Measurements from ENCODE around the gene MSRB3. TPM values are rescaled to one million over a fixed set of nuclear protein-coding genes. Genes with fewer than 3 reads are reported as not detected.

MSRB3 gene
- total and polyA plus RNA-seq, 12 donors: 44.7 to 169 (median 119) TPM

- Histone ChIP-seq H3K9me3 (no peaks in the 10 kb centered on the region), H3K4me1 (peaks cover 0 to 50% (median 24%) of the 10 kb centered on the region in 9 donors), H3K27me3 (no peaks in the 10 kb centered on the region), H3K27ac (no peak overlapping the region), H3K4me3 (no peak overlapping the region), H3K36me3 (peaks cover 0 to 39% (median 0%) of the 10 kb centered on the region in 9 donors)
- ATAC-seq: no peak
- intact Hi-C loops (cut with DNase I): no loop called here
- TF ChIP-seq CTCF (IDR thresholded peaks at IDR 0.05): no peak
- 75 to 79% methylated on average over 3 of the region's 3 CpGs for WGBS, 2 donors
- DNase-seq: no peak
These were observed 51.2 kb downstream of the MSRB3 start for GRCh38 chr12:65329721-65330120.

- 54 to 59% methylated on average over 3 of the region's 3 CpGs for WGBS, 2 donors
- DNase-seq (no peak), ATAC-seq (no peak)
- peaks cover 0 to 48% (median 24%) of the 10 kb centered on the region in 9 donors for H3K4me1 ChIP-seq
- intact Hi-C loops (cut with DNase I): no loop called here
- peaks cover 0 to 45% (median 0%) of the 10 kb centered on the region in 9 donors for H3K36me3 ChIP-seq
- H3K27me3 ChIP-seq: no peaks in the 10 kb centered on the region
- no peak overlapping the region for H3K27ac ChIP-seq
- H3K4me3 ChIP-seq: no peak overlapping the region
- H3K9me3 ChIP-seq: no peaks in the 10 kb centered on the region
- TF ChIP-seq CTCF (IDR thresholded peaks at IDR 0.05): no peak
These were observed 51.8 kb downstream of the MSRB3 start for GRCh38 chr12:65330331-65330730.

GRCh38 chr12:65331456-65331855 is 53.0 kb downstream of the MSRB3 start:
- no peak for TF ChIP-seq CTCF (IDR thresholded peaks at IDR 0.05)
- 95 to 98% methylated on average over 8 of the region's 8 CpGs for WGBS, 2 donors
- Histone ChIP-seq H3K27me3 (no peaks in the 10 kb centered on the region), H3K27ac (no peak overlapping the region), H3K36me3 (peaks cover 0 to 56% (median 0%) of the 10 kb centered on the region in 9 donors), H3K4me1 (peaks cover 0 to 47% (median 24%) of the 10 kb centered on the region in 9 donors), H3K4me3 (no peak overlapping the region), H3K9me3 (no peaks in the 10 kb centered on the region)
- intact Hi-C loops (cut with DNase I): no loop called here
- no peak for DNase-seq
- ATAC-seq: no peak

GRCh38 chr12:65333649-65334048 is 55.2 kb downstream of the MSRB3 start:
- 79 to 86% methylated on average over 5 of the region's 5 CpGs for WGBS, 2 donors
- ATAC-seq: peak in 1 of 8 donors; percentile 9

More at GRCh38 chr12:65333649-65334048, 55.2 kb downstream of the MSRB3 start:
- Histone ChIP-seq H3K4me1 (peaks cover 0 to 29% (median 11%) of the 10 kb centered on the region in 9 donors), H3K4me3 (no peak overlapping the region), H3K9me3 (no peaks in the 10 kb centered on the region), H3K36me3 (peaks cover 0 to 72% (median 0%) of the 10 kb centered on the region in 9 donors), H3K27ac (peak overlapping the region in 2 of 10 donors; percentile 2 to 6), H3K27me3 (no peaks in the 10 kb centered on the region)
- intact Hi-C loops (cut with DNase I): no loop called here
- TF ChIP-seq CTCF (IDR thresholded peaks at IDR 0.05): no peak
- DNase-seq: no peak
